SW480 (cell line): Measurements from ENCODE around the gene NFATC1.
"Not testable (repeated sequence)": the region's sequence is repeated elsewhere in the genome, so short reads cannot be mapped to it uniquely, and the experiment has no call there.

ENCODE experiments used
- DNase-seq: peaks from one replicate; pipeline ENCODE4 v3.0.0-alpha.2; 2016; ENCODE audit warnings: low spot score

The NFATC1 gene

DNA sequence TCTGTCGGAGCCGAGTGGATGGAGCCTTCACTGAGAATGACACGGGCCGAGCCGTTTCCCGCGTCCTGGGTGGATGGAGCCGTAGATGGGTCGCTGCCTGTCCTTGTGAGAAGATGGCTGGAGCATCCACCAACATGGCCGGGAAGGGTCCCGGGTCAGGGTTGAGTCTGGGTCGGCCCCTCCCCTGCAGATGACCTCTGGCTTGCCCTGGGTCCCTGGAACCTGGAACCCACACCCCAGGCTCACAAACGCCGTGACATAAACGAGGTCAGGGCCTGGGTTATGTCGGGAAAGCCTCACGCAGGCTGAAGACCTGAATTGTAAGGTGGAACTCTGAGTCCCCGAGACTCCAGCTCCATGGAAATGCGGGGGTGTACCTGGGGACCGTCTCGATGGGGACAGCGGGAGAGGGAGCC lies 94.9 kb downstream of the NFATC1 start:
- DNase-seq = no peak

DNA sequence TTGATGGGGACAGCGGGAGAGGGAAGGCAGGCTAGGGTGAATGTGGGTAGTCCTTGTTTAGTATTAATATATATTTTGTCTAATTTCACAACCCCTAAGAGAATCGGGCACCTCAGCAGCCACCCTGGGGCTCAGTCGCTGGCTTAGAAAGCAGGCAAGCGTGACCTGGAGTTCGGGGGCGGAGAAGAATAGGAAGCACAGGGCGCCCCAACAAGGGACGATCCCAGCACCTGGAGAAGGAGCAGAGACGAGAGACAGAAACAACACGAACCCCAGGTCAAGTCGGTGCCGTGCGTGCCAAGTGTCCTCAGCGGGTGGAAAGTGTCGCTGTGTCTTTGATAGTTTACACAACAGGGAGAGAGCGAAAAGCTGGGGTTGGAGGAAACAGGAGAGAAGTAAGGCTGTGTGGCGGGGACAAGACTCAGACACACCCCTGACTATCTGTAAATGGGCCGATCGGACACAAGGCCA lies 95.4 kb downstream of the NFATC1 start:
- no peak for DNase-seq

DNA sequence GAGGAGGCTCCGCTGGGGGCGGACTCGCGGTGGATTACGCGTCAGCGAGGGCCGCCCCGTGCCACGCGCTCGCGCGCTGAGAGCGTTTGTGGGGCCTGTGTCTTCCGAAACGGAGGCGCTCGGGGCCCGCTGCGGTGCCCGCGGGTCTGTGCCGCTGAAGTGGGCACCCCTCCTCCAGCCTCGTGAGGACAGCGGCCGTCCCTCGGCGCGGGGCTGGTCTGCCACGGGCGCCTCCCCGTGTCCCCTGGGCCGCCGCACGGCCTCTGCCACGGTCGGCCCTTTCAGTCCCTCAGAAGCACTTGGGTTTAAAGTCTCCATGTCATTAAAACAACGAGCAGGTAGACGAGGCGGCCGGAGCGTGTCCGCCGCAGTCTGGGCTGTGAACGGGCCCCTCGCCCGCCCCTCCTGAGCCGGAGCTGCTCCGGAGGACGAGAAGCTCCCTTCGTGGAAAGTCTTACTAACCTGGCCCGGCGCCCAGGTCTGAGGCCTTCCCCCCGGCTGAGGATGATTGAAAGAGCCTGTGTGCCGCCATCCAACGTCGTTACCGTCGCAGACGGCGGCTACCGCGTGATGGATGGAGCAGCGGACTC lies 97.6 kb downstream of the NFATC1 start:
- DNase-seq = no peak

DNA sequence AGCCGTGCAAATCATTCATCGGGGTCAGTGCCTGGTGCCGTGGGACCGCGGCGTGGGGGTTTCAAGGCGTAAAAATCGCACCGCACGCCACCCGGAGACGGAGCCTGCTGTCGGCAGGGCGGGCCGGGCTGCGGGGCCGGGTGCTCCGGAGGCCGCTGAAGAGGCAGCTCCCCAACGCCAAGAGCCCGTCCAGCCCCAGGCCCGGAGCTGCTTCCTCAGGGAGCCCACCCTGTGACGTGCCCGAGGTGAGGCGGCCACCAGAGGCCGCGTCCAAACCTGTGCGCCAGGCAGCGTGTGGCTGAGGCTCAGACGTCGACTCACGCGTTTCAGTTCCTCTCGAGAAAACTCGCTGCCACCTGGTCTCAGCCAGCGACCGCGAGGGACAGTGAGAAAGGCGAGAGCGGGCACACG lies 98.1 kb downstream of the NFATC1 start:
- no peak for DNase-seq

DNA sequence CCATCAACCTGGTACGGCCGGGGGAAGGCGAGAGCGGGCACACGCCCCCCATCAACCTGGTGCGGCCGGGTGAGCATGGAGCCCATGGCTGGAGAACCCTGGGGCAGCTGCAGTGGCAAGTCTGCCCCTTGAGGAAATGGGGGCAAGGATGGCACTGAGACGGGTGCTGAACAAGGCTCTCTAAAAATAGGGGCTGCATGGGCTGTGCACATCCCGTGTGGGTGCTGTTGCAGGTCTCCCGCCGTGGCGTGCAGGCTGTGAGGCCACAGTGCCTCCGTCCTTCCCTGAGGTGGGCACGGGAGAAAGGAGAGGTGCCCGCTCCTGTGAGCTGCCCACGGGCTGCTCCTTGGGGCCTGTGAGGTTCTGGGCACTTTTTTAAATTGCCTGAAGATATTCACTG lies 99.2 kb downstream of the NFATC1 start:
- DNase-seq = no peak

DNA sequence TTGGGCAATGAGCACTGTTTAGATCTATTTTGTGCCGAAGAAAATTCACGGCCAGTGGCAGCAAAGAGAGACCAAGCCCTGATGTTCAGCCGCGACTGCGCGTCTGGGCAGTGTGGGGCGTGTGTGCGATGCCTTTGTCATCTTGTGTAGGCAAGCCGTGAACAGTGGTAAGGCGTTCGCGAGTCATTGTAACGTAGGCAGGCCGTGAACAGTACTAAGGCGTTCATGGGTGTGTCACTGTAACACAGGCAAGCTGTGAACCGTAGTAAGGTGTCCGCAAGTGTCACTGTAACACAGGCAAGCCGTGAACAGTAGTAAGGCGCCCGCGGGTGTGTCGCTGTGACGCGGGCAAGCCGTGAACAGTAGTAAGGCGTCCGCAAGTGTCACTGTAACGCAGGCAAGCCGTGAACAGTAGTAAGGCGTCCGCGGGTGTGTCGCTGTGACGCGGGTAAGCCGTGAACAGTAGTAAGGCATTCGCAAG lies 99.9 kb downstream of the NFATC1 start:
- DNase-seq = no peak

DNA sequence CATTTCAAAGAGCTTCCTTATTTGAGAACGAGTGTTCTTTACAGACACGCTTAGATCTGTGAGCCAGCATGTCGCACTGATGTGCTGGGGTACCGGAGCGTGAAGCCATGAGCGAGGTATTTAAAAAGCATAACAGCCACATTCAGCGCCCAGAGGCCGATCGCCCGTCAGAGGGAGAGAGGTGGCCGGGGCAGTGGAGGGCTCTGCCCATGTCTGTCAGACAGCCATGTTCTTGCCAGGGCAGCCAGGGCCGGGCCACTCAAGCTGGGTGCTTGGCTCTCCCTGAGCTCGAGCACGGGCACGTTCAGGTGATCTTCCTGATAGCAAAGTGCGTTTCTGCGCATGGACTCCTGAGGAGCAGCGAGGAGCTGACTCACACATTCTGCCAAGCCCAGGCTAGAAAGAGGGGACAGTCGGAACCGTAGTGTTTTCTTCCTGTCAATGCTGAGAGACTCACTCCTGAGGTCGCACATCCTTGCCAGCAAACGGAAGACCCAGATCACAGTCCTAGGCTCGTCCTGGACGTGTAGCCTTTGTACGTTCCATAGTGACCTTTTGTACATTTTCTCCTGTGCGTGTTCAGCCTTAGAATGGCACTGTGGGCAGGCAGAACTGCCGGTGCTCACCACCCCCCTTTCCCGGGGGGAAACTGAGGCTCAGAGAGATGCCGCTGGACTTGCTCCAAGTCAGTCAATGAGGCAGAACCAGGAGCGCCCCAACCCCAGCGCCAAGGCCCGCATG lies 100.7 kb downstream of the NFATC1 start:
- no peak for DNase-seq

DNA sequence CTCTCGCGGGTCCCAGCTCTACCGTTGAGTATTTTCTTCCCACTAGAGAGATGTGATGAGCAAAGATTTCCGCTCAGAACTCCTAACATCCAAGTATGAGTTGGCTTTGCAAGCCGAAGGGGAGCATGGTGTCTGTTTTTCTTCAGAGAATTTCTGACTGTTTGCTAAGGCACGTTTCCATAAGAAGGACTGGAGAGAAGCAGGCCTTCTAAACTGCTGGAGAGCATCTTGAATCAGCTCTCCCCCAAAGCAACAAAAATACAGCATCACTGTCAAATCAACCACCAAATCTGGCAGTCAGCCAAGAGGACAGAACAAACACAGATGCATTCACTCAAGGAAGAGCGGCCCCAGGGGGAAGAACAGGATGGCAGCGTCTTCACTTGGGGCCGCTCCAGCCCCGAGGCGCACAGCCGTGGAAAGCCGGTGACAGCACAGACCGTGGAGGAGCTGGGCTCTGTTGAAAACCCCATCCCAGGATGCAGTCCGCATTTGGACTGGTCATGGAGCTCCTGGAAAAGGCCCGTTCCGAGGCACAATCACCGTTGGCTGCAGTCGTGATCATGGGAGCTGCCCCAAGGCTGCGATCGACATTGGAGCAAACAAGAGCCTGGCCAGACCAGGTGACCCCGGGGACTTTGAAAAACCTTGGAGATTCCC lies 101.4 kb downstream of the NFATC1 start:
- no peak for DNase-seq

DNA sequence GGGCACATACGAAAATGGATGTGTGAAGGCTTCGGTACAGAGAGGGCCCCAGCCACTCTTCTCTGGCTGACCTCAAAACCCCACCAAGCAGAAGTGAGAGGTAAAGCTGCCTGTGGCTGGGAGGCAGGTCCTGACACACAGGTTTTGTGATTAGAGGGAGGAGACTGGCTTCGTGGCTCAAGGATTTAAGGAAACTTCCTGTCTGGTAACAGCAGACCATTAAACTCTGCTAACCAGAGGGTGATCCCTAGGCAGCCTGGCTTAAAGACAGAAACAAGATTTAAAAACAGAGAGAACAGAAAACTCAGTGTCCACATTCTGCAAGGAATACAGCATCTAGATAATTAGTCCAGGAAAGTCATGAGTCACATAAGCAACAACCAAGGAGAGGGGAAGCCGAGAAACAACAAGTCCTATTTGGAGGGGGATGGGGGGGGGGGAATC lies 101.9 kb downstream of the NFATC1 start:
- no peak for DNase-seq

DNA sequence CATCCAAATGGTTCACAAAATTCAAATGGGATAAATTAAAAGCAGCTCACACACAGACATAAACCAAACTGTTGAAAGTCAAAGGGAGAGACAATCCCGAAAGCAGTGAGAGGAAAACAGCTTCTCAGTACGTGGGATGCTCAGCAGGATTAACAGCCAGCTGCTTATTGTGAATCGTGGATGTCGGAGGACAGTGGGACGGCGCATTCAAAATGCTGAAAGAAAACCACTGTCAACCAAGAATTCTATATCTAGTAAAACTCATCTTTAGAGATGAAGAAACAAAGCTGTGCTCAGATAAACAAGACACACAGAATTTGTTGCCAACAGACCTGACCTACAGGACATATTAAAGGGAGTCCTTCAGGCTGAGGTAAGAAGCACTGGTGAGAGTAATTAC lies 102.9 kb downstream of the NFATC1 start:
- DNase-seq = no peak

DNA sequence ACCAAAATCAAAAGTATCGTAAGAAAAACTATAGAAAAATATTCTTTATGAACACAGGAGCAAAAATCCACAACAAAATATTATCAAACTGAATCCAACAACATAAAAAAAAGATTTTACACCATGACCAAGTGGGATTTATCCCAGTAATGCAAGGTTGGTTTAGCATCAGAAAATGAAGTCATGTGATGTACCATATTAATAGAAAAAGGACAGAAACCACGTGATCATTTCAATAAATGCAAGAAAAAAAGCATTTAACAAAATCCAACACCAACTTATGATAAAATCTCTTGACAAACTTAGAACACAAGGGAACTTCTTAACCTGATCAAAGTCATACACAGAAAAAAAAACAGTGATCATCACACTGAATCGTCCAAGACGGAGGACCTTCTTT lies 105.3 kb downstream of the NFATC1 start:
- no peak for DNase-seq

DNA sequence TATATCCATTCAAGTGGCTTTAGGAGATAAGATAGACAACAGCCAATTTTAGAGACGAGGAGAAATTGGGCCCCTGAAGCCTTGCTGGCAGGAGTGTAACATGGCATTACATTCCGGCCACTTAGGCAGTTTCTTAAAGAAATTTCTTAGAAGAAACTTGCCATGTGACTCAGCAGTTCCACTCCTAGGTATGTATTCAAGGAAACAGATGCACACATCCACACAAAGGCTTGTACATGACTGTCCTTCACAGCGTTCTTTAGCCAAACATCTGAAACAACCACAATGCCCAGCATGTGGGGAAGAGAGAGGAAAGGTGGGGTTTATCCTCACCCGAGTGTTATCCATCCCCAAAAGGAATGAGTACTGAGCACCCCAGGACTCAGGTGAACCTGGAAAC lies 107.1 kb downstream of the NFATC1 start:
- DNase-seq = no peak

DNA sequence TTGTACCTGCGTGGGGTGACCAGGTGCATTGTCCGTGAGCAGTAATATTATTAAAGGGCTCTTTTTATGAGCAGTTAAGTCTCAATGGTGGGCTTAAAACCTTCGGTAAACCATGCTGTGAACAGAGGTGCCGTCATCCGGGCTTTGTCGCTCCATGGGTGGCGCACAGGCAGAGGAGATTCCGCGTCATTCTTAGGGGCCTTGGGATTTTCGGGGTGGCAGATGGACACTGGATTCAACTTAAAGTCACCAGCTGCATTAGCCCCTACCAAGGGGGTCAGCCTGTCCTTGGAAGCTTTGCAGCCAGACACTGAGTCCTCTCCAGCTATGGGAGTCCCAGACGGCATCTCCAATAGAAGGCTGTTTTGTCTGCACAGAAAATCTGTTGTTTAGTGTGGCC lies 107.7 kb downstream of the NFATC1 start:
- no peak for DNase-seq

DNA sequence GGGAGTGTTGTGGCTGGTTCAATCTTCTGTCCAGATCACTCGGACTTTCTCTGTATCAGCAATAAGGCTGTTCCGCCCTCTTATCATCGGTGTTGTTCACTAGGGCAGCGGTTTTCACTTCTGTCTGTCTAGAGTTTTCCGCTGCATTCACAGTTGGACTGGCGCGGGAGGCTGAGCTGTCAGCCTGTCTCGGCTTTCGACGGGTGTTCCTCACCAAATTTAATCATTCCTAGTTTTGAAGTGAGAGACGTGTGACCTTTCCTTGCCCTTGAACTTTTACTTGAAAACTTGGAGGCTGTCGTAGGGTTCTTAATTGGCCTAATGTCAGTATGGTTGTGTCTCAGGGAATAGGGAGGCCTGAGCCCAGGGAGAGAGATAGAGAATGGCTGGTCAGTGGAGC lies 108.3 kb downstream of the NFATC1 start:
- DNase-seq = no peak

DNA sequence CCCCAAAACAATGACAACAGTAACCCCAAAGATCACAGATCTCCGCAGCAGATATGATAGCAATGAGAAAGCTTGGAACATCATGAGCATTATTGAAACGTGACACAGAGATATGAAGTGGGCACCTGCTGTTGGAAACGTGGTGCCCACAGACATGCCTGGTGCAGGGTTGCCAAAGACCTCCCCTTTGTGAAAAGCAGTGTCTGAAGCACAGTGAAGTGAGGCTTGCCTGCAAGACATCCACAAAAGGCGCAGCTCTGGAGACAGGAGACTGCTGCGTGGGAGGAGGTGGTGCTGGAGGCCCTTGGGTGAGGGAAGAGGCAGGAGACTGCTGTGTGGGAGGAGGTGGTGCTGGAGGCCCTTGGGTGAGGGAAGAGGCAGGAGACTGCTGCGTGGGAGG lies 108.8 kb downstream of the NFATC1 start:
- DNase-seq = not testable (repeated sequence)

DNA sequence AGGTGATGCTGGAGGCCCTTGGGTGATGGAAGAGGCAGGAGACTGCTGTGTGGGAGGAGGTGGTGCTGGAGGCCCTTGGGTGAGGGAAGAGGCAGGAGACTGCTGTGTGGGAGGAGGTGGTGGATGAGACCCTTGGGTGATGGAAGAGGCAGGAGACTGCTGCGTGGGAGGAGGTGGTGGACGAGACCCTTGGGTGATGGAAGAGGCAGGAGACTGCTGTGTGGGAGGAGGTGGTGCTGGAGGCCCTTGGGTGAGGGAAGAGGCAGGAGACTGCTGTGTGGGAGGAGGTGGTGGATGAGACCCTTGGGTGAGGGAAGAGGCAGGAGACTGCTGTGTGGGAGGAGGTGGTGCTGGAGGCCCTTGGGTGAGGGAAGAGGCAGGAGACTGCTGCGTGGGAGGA lies 109.7 kb downstream of the NFATC1 start:
- not testable (repeated sequence) for DNase-seq

DNA sequence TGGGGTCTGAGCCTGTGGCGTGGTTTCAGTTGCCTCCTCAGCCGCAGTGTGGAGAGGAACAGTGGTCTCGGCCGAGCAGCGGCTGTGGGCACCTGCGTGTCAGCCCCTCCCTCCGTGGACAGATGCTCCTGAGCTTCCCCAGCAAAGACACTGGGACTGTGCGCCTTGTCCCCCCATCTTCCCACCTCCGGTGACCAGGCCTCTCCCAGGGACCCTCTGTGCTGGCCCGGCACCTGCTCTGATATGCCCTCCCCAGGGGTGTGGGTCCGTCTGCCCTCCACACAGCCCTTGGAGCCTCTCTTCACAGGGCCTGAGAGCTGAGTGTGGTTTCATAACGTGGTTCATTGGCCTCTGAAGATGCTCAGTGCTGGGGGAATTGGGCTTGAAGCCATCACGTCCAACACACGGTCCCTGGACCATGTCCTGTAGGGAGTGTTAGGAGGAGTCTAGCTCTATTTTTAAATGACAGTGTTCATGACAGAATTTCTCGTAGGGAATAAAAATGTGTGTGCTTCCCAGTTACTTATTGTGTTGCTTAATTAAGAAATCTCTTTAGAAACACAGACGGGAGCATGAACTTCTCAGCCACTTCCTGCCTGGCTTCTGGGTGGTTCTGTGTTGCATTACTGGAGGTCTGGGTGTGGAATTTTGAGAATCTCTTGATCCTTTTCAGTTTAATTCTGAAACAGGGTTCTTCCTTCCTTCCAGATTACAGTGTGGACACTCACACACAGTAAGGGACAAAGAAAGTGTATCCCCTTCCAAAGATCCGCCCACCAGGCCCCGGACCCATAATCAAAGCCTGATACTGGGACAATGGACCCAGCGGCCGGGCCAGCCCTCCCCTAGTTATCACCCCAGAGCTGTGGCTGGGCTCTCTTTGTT lies 110.7 kb downstream of the NFATC1 start:
- DNase-seq = no peak

DNA sequence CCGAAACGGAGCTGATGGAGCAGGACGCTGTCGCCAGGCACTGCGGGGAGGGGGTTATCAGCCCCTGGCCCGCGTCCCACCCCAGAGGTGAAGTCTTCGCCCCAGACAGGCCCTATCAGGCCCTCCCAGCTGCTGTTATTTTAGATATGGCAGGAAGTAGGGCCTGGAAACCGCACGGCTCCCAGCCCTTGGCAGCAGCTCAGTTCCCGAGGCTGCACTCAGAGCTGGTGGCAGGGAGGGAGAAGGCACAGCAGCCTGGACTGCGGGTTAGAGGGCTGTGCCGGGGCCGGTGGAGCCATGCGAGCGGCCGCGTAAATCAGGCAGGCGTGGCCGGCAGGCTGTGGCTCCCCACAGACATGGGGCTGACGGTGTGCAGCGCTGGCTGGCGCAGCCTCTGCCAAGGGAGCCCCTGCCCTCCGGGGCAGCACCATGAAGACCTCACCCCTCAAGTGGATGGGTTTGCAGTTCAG lies 111.4 kb downstream of the NFATC1 start:
- DNase-seq = no peak

DNA sequence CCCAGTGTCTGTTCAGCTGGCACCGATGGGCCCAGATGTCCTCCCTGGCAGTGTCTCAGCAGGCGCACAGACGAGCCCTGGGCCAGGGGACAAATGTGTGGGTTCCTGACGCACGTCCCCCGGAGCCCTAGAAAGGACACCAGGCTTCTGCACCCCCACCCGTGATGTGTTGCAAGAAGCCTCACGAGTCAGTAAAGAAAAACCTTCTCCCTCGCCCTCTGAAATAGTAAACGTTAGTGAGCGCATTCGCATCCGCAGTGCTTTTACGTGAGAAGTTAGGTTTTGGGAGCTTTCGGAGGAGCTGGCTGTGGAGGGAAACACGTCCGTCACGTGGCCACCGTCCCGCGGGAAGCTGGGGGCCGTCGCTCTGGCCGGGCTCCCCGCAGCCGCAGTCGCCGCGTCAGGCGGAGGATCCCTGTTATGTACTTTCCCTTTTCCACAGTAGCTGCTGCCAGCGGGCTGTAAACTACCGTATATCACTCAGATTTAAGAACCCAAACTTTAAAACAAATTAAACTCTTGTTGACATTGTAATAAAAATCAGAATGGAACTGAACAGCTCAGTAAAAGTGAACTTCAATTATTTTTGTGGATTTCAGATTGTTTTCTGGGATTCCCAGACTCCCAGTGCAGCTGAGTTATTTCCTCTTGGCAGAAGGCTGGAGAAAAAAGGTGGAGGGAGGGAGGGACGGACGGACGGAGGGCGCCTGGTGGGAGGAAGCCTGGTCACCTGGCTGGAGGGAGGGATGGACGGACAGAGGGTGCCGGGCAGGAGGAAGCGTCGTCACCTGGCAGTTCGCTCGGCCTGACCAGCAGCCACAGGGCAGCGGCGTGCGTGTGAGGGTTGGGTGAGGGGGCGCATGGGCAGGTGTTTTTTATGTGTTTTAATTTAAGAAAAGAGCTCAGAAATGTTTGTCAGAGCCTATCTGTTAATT lies 112.1 kb downstream of the NFATC1 start:
- no peak for DNase-seq

DNA sequence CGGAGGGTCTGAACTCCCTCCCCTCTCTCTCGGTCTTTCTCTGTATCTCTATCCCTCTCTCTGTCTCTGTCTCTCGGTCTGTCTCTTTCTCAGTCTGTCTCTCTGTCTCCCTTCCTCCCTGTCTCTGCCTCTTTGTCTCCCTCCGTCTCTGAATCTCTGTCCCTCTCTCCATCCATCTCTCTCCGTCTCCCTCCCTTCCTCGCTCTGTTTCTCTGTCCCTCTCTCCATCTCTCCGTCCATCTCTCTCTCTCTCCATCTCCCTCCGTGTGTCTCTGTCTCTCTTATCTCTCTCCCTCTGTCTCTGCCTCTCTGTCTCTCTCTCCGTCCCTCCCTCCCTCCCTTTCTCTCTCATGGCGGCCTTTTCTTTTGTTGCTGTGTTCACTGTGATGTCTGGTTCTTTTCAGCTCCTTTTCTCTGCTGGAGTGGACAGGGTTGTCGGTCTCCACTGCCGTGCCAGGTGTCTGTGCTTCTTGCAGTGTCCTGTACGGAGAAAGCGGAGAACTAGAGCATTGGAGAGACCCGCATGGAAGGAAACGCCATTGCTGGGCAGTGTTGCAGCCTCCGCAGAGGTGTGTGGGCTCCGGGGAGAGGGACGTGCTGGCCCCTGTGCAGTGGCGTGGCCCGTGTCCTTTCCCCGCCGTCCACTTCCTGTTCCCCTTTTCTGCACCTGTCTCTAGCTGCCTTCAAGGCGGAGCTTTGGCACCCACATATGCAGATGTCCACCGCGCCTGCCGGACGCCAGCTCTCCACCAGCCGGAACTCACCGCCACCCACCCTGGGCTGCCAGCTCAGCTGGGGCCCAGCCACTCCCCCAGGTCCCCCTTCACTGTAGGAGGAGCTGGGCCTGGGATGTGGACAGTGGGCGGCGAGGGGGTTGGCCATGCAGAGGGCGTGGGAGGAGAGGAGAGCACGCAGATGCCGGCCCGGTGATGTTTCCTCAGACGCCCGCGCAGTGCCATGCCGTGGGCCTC lies 113.1 kb downstream of the NFATC1 start:
- DNase-seq = no peak
